ENCODE data around the gene CSNK1G1. TPM values are rescaled to one million over a fixed set of nuclear protein-coding genes. Genes with fewer than 3 reads are reported as not detected.
"Not testable (repeated sequence)": the region's sequence is repeated elsewhere in the genome, so short reads cannot be mapped to it uniquely, and the experiment has no call there.

Gene CSNK1G1
- total RNA-seq, 1 experiment from 2014 or later = 16.0 TPM

DNA sequence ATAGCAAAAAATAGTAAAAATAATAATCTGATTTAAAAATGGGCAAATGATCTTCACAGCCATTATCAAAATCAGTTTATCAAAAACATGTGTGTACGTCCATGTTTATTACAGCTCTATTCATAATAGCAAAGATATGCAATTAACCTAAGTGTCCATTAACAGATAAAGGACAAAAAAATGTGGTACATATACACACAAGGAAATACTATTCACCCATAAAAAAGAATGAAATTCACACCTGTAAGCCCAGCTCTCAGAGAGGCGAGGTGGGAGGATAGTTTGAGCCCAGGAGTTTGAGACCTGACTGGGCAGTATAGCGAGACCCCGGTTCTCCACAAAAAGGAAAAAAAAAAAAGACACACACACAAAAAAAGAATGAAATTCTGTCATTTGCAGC, 110.6 kb downstream of the CSNK1G1 start:
- DNase-seq (ENCODE audit: low spot score) = no peak

DNA sequence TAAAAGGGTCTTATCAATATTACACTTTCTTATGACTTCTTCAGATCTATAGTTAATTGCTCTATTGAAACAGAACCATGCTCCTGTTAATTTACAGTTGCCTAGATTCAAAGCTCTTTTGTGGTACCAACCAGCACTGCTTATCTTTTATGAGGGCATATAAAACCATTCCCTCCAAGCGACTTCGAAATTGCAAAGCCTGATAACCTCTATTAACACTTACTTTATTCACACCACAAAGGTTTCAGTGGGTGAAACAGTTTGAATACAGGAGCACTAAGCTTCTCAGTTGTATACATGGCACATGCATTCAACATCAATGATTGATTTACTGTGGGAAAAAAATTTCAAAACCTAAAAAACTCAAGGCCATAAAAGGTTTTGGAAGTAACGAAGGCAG, 118.3 kb downstream of the CSNK1G1 start:
- DNase-seq (ENCODE audit: low spot score) = no peak

DNA sequence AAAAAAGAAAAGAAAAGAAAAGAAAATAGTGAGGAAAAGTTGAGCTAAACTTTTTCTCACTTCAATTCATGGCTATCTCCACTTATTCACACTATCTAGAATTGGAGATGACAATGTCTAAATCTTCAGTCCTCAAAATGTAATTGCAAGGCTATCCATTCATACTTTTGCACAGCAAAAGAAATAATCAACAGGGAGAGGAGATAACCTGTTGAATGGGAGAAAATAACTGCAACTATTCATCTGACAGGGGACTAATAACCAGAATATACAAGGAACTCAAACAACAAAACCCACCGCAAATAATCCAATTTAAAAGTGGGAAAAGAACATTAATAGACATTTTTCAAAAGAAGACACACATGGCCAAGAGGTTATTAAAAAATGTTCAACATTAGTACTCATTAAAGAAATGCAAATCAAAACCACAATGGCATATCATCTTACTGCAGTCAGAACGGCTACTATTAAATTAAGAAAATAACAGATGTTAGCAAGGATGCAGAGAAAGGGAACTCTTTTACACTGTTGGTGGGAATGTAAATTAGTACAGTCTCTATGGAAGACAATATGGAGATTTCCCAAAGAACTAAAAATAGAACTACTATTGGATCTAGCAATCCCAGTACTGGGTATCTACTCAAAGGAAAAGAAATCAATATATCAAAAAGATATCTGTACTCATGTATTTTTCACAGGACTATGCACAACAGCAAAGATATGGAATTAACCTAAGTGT, 119.6 kb downstream of the CSNK1G1 start:
- DNase-seq (ENCODE audit: low spot score) = no peak

DNA sequence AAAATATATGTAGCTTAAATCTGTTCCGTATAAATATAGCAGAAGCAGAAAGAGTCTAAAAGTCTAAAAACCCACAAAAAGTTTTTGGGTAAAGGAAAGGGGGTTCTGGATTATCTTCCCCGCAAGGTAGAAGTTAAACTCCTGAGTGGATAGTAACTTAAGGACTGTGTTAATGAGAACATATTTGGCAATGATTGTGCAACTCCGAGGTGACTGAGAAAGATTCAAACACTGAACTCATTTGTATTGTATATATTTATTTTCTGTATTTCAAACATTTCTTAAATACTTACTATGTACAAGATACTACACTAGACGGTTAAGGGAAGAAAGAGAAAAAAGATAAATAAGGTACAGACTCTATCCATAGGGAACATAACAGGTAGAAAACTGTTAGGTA, 120.4 kb downstream of the CSNK1G1 start:
- no peak for DNase-seq (ENCODE audit: low spot score)

DNA sequence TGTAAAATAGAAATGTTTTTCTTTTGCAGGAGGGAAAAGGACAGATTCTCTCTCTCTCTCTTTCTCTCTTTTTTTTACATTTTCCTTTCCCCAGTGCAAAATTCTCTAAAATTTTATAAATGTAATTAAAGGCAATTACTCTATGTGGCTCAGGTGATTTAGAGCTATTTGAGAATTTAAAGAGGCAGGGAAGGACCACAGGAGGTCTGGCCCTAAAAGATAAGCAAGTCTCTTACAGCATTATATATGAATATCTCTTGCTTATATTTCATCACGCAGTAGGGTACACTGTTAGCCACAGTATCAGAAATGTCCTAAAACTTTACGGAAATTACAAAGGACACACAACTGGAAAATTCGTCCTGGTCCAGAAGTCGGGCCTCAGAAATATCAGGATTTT, 122.7 kb downstream of the CSNK1G1 start:
- no peak for DNase-seq (ENCODE audit: low spot score)

DNA sequence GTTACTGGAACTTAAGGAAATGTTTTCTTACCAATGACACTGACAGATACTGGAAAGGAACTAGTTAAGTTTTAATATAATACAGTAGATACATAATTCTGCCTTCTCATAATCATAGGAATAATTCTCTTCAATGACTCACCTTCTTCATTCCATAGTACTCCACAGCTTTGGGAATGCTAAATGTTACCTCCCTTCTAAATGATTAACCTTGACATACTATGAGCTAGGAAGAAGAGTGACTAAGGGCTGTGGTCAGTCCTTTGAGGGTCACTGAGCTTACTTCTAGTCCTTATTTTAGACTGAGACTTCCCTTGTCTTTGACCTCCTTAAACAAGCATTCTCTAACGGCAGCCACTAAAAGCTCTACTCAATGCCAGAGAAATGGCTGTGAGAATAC, 123.6 kb downstream of the CSNK1G1 start:
- peak; percentile 64 for DNase-seq (ENCODE audit: low spot score)

DNA sequence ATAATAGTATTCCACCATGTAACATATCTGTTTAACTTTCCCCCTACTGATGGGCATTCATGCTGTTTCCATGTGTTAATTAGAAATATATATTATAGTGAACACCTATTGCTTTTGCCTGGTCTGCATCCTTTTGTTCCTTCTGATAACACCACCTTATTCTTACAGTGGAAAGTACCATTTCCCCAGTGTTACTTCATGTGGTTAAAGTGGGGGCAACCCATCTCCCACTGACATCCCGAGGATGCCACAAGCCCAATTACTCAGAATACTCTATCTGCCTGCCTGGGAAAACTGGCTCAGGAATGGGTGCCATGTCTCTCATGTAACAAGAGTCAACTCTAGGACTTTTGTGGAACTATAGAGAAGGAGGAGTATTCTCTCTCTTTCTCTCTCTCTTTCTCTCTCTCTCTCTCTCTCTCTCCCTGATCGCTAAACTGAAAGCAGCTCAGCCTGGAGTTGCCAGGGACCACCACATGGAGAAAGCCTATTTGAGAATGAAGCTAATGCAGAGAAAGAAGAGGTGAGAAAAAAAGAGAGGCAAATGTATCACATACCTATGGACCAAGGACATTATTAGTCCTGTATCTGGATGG, 126.7 kb downstream of the CSNK1G1 start:
- no peak for DNase-seq (ENCODE audit: low spot score)

DNA sequence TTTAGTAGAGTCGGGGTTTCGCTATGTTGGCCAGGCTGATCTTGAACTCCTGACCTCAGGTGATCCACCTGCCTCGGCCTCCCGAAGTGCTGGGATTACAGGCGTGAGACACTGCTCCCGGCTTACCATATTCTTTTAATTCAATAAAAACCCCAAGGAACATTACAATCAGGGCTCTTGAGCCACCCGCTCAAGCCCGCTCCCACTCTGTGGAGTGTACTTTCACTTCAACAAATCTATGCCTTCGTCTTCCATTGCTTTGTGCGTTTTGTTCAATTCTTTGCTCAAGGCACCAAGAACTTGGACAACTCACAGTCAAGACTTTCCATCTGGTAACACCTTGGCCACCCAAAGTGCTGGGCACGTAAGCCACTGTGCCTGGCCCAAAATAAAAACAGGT, 130.2 kb downstream of the CSNK1G1 start:
- DNase-seq (ENCODE audit: low spot score) = no peak

DNA sequence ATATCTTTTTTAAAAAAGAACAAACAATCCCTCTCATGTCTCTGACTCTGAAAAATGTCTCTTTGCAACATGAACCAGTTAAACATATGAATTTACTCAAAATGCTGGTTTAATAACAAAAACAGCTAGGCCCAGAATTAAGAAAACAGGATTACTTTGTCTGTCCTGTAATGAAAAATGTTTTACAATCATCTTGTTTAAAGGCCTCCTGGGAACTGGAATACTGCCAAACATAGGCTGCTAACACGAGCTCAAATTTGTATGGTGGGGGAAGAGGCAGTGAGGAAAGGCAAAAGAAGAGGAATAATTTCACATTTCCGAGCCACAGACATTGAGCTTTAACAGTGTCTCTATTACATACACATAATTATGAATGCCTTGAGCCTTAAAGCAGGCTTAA, 131.5 kb downstream of the CSNK1G1 start:
- DNase-seq (ENCODE audit: low spot score) = no peak

DNA sequence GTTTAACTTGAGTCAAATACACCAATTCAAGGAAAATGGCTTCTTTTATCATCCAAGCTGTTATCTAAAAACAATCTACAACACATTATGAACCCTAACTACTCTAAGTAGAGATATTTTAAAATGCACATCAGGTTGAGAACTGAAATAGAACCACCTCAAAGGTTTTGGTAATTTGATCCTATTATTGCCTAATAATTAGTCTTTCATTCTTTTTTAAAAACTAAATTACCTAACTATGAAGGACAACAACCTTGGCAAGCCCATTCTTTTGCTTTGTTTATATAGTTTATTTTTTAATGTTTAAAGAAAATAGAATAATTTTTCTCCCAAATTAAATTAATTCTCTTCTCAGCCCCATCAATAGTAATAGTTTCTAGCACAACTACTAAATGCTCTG, 132.1 kb downstream of the CSNK1G1 start:
- no peak for DNase-seq (ENCODE audit: low spot score)

DNA sequence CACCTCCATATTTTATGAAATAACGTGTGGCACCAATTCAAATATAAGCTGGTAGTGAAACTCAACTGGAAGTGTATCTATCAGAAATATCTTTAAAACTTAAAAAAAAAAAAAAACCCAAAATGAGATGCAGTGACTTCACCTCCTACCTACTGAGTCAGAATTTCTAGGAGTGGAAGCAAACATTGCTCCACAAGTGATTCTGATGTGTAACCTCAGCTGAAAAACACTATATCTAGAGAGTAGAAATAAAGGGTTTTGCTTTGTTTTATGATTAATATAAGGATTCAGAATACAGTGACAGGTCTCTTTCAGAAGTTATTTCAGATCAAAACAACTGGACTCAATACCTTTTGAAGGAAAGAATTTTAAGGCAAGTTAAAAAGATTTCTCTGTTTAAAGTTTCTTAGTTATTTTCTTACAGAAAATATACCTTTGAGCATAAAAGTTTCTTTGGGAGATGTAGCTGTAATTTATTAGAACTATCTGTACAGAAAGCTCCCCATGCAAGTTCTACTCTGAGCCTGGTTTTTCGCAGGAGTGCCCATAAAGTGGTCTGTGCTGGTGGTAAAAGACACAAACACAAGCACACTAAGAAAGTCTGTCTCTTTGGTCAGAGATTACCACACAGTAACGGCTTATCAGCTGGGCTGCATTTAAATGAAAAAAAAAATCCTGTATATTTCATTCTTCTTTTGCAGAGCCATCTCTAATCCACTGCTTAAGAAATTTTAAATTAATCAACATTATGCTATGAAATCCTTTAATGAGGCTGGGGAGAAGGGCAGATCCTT, 133.2 kb downstream of the CSNK1G1 start:
- DNase-seq (ENCODE audit: low spot score) = no peak

DNA sequence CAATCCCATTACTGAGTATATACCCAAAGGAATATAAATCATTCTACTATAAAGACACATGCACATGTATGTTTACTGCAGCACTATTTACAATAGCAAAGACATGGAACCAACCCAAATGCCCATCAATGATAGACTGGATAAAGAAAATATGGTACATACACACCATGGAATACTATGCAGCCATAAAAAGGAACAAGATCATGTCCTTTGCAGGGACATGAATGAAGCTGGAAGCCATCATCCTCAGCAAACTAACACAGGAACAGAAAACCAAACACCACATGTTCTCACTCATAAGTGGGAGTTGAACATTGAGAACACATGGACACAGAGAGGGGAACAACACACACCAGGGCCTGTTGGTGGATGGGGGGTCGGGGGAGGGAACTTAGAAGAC, 134.1 kb downstream of the CSNK1G1 start:
- not testable (repeated sequence) for DNase-seq (ENCODE audit: low spot score)

DNA sequence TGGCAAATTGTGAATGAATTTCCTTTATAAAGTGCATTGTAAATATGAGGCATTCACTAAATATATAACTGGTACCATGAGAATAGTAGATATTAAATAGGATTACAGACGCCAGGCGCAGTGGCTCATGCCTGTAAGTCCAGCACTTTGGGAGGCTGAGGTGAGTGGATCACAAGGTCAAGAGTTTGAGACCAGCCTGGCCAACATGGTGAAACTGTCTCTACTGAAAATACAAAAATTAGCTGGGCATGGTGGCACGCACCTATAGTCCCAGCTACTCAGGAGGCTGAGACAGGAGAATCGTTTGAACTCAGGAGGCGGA, 138.6 kb downstream of the CSNK1G1 start:
- not testable (repeated sequence) for DNase-seq (ENCODE audit: low spot score)

DNA sequence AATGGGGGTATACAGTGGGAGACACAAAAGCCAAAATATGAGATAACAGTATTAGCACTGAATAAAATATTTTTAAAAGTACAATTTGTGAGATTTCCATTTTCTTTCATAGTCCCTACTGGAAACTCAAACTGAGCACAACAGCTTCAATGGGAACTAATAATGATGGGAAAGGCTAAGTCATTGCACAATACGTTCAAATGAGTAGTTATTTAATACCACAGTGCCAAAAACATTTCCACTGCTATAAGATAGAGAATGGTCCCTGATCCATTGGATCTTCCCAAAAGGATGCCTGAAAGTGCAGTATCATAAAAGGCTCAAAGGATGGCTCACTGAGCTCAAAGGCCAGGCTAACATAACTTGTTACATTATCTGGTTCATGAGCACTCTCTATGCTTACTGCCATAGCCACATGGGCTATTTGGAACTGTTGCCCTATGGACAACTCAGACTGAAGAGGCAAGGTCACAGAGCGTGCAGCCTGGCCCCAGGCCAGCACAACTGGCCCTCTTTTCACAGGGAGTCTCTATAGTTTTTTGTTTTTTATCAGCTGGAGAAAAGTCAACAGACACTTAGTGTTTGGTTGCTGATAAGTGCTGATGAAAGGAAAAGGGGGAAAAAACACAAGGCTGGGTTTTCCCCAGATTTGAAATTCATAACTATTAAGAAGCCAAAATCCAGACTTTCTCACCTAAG, 139.1 kb downstream of the CSNK1G1 start:
- no peak for DNase-seq (ENCODE audit: low spot score)

DNA sequence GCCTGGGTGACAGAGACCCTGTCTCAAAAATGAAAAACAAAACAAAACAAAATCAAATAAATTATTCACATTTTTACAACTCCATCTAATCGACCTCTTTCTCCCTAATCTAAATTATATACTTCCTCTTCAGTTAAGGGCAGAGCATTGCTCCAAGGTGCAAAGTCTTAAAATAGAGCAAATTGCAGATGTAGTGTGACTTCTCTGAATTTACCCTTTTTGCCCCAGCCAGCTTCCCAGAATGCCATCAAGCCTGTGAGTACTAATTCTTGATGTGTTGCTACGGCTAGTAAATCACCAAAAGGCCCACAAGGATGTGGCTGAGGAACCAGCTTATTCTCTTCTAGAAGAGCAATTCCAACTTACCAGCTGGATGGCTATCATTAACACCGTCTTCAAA, 139.8 kb downstream of the CSNK1G1 start:
- no peak for DNase-seq (ENCODE audit: low spot score)

DNA sequence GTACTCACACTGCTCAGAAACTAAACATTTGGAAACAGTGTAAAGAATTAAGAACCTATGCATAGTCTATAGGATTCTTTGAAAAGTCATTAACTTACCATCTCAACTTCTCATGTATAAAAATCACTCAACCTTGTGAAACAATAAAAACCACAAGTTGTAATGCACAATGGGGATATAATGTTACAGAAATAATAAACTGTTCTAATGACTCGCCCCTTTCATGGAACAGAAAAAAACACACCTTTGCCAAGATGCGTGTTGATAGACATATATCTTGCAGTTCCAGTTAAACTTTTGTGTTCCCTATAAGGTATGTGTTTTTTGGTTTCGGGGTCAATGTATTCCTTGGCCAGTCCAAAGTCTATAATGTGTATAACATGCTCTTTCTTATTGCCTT, 142.3 kb downstream of the CSNK1G1 start:
- no peak for DNase-seq (ENCODE audit: low spot score)

DNA sequence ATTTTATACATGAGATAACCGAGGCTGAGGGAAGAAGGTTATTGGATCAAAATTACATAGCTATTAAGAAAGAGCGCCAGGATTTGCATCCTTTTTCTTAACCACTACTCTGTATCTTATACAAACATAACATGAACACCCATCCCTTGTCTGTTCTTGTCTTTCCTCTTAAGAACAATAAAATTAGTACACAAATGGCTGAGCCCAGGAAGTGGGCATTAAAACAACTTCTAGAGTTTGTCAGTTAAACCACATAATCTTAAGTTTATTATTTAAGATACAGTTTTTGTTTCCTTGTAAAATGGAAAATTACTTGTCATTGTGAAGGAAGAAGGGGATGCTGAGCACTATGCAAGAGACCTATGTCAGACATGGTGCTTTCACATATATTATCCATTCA, 144.3 kb downstream of the CSNK1G1 start:
- DNase-seq (ENCODE audit: low spot score) = no peak

DNA sequence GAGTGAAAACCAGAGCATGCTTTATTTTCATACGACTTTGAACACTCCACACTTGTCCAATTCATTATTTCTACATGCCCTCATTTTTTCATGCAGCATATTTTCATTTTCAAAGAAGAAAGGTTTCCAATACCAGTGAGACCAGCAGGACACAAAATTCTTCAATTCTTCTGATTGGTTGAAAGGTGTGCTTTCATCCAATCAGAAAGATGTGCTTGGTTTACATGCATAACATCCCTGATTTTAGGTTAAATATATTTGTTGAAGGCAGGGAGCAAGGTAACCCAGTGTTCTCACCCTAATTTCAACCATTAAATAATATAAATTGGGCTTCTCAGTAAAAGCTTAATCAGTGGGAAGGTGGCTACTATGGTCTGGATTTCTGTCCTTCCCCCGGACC, 145.6 kb downstream of the CSNK1G1 start:
- DNase-seq (ENCODE audit: low spot score) = no peak

DNA sequence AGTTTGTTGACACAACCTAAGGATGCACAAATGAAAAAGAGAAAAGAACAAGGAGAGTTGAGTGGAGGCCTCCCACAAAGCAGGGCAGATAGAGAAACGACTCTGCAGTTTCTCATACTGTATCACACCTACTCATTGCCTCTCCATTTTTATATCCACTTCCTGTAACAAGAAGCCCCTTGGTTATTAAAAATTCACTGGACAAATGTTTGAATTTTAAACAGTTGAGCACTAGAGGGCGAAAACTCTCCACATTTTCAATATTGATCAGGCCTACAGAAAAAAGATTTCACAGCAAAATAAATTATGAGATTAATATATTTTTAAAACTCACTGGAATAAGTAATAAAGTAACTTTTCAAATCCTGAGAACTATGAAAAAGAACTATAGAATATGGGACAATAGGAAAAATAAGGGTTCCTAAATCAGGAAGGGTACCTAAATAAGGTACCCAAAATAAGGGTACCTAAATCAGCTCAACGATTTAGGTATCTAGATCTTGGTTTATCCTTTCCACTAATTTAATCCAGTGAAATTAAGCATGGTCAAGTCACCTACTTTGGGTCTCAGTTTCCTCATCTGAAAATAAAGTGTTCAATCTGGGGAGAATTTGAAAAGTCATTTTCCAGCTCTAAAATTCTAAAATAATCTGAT, 146.2 kb downstream of the CSNK1G1 start:
- peak; percentile 14 for DNase-seq (ENCODE audit: low spot score)

DNA sequence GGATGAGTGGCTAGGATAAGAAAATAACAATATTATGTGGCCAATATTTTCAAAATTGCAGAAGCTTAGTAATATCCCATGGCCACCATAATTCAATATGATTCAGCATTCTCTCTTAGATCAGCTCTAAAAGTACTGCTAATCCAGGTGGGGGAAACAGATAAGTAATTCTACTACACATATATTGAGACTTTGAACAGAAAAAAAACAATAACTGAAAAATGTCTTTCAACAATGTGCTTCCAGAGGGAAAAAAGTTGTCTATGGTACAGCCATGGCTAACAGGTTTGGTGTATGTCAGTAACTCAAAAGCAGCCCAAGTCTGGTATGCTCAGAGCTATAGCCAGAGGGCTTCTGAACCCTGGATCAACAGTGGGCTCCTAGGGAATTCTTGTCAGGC, 150.8 kb downstream of the CSNK1G1 start:
- DNase-seq (ENCODE audit: low spot score) = no peak

DNA sequence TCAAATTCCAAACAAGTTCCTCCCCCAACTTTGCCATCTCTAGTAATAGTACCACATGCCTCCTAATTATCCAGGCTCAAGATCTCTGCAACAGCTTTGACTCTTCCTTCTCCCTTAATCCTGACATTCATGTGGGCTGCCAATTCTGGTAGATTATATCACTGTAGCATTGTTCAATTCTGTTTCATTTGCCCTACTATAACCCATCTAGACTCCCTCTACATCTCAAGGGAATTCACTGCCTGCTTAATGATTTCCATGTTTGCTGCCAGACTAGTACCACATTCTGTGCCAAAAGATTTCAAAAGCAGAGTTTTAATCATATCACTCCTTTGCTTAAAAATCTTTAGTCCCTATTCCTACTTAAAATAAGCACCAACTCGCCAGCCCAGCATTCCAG, 158.5 kb downstream of the CSNK1G1 start:
- DNase-seq (ENCODE audit: low spot score) = no peak

DNA sequence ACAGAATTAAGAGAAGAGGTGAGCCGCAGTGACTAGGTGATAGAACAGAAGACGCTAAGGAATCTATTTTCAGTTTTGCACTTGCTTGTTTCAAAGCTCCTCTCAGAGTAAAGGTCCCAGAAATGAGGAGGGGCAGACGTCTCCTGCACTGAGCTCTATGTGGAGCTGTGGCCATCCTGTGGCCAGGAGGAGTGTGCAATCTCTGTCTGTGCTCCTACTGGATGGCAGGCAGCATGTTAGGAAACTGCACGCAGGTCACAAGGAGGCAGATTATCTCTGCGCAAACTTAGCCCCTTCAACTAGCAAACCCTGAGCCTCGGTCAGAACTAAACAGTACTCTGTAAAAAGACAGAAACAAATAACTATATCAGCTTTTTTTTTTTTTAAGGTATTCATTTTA, 162.0 kb downstream of the CSNK1G1 start:
- DNase-seq (ENCODE audit: low spot score) = no peak

All from A172 (cell line).